Stimulated activated CD8-positive, alpha-beta memory T cell treated with anti-CD3 and anti-CD28 coated beads, Interleukin-4, amount 100 ng/mL, for 1 hour (primary cell): ENCODE data around the gene CBLN3.
"Not testable (repeated sequence)": the region's sequence is repeated elsewhere in the genome, so short reads cannot be mapped to it uniquely, and the experiment has no call there.

Experiments used
- DNase-seq, 2 donors: peaks; one replicate each; pipeline ENCODE4 v3.0.0-alpha.2; 2020; ENCODE audit warnings: low read depth in 2 of 2, low spot score in 1 of 2

Gene CBLN3

DNA sequence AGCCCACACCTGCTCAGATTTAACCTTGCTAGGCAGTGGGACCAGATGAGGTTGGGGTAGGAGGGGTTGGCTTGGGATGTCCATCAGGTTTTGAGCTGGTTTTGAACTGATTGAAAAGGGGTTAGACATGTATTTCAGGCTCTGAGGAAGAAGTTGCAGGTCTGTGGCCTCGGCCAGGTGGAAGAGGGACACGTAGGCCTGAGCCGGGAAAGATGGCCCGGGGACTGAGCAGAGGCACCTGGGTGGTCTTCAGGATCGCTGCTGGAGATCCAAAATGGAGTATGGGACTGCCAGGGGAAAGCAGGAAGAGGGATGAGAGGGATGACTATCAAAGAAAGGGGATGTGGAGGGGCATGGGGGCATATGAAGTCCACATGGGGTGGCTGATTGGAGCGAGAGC is 23.1 kb downstream of the CBLN3 start:
- no peak for DNase-seq

DNA sequence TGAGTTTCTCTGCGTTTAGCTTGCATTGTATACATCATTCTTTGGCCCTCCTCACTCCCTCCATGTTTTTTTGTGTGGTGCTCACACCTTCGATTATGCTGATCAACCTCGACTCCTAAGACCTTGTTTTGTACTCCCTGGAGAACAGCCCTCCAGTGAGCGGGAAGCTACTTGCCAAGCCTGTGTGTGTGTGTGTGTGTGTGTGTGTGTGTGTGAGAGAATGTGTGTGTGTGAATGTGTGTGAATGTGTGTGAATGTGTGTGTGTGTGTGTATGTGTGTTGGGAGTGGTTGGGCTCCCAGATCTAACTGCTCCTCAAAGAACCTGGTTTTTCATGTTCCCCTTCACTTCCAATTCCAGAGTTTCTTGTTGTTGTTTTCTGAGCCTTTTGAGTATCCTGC is 24.7 kb downstream of the CBLN3 start:
- DNase-seq = no peak

DNA sequence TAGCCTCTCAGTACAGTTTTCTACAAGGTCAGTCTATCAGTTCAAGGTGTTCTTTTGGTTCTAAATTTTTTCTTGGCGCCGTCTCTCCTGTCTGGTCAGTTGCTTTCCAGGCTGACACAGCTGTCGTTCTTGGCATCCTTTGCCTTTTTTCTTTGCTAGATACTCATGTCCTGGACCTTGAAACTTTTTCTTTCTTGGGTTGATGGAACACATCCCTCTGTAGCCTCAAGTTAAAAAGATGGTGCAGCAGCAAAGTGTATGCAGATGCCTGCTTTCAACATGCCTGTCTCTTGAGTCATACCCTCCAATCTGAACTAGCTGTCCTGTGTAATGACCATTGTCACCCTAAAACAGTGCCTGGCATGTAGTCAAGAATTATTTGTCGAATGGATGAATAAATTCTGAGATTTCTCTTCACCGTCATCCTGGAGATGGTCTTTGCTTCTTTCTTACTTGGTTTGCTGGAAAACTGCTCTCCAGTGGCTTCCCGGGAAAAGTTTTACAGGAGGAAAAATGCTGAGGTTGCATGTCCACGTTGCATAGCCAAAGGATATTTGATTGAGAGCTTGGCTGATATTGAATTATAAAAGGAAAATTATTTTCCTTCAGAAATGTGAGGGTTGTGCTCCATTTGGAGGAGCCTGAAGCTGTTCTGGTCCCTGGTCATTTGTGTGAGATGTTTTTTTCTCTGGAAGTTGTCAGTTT is 26.0 kb downstream of the CBLN3 start:
- no peak for DNase-seq

DNA sequence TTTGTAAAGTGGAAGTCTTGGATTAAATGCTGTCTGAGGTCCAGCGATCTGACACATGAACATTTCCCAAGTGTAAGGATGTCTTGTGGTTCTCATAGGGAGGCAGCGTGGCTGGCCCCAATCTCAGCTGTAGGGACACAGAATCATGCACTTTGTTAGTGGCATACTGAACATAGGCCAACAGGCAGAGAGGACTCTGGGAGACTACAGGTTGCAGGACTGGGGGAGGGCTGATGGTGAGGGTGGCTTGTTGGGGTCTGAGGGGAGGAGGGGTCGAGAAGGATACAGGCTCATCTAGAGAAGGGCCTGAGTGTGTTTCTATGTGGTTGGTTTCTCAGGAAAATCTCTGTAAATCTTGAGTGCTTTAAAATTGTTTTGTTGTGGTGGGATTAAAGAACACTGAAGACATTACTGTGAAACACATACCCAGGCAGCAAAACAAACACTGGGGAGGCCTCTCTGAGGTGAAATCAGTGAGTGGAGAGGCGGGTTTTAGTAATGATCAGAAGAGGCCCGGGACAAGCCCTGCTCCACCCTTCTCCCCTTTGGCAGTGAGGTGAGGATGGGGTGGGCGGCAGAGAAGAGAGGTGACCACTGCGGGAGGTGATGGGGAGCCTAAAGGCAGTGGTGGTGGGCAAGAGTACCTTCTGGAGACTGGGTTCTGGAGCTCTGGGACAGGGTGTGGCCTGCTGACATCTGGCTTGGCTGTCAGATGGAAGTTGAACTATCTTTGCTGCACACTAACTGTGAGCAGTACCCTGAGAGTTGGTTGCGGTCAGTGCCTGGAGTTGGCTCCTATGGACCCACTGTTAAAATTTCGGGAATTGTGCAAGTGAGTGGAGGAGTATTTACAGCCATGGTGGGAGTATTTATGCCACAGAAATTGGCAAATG is 27.4 kb downstream of the CBLN3 start:
- DNase-seq = no peak

DNA sequence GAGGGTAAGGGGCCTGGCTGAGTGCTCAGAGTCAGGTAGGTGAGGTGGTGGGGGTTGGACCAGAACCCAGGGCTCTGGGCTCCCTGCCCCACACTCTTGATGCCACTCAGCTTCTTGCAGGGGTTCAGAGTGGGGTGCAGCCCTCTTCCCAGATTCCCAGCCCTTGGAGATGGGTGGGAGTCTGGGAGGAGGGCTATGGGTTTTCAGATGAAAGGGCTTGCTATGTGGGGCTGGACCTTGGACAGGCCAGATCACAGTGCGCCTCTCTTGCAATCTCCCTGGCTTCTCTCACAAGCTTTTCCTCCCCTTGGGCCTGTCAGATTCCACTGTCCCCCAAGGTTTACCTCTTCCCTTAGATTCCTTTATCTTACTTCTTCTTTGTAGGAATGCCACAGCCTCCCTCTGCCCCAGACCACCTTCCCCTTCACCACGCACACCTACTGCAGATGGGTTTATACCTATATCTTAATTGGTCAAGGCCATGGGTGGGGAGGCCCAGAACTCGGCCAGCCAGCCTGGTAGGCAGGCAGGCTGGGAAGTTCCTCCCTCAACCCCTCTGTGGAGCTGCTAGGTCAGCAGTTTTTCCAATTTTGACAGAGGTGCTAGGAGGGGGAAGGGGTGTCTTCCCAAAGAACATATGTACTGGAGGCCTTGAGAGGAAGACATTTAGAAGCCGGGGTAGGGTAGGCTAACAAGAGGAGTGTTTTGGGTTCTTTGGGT is 29.3 kb downstream of the CBLN3 start:
- DNase-seq = no peak

DNA sequence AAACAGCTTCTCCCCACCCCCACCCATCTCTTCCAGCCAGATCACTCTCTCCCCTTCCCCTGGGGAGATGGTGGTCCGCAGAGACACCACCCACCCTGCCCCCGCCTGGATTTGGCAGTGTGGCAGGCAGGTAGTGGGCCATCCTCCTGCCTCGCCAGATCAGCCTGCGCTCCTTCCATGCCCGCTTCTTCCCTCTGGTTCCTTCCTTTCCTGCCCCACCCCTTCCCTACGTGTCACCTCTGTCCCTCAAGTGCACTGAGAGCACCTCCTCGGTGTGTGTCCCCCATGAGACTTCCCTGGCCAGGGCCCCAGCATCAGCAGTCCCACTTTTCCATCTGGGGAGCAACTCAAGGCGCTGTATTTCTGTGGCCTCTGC is 30.0 kb downstream of the CBLN3 start:
- DNase-seq = no peak

DNA sequence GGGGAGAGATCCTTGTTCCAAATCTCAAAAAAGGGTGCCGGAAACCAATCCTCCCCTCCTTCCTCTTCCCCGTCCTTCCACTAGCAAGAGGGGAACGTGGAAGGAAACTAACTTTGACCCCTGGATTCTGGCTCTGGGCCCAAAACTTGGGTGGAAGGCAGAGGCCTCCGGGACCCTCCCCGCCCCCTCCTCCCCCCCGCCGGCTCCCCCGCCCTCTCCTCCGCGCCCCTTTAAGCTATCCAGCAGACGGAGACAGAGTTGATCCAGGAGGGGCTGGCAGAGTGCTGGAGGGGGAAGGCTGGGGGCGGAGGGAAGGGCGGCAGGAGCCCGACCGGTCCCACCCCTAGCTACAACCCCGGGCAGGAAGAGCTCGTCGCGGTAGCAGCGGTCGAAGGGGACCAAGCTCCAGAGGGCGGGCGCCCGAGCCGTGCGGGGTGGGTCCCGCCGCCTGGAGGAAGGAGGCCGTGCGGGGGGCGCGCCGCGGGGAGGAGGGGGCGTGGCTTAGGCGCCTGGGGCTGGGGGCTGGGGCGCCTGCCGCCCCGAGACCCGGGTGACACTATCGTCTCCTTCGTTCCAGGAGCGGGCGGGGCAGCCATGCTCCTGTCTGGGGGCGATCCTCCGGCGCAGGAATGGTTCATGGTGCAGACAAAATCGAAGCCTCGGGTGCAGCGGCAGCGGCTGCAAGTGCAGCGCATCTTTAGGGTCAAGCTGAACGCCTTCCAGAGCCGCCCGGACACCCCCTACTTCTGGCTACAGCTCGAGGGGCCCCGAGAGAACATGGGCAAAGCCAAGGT is 30.6 kb downstream of the CBLN3 start, which contains the start of gene NYNRIN:
Gene NYNRIN (plus strand): TSS at position 351 of the 794 bp plus-strand sequence. CDS start 244 bp downstream, at position 595.
- DNase-seq = no peak

DNA sequence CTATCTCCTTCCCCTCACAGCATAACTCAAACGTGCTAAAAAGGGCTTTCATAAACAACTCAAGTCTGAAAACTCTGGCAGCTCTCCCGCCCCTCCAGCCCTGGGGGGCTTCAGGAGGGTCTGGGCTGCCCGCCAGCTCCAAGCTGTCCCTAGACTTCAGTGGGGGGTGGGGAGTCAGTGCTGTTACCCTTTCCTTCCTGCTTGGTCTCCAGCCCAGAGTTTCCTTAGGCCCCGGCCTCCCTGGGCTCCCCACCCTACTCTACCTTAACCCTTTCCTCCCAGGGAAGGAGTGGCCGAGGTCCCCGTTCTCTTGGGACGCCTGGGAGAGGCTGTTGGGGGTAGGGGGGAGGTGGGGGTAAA is 31.2 kb downstream of the CBLN3 start:
- no peak for DNase-seq

DNA sequence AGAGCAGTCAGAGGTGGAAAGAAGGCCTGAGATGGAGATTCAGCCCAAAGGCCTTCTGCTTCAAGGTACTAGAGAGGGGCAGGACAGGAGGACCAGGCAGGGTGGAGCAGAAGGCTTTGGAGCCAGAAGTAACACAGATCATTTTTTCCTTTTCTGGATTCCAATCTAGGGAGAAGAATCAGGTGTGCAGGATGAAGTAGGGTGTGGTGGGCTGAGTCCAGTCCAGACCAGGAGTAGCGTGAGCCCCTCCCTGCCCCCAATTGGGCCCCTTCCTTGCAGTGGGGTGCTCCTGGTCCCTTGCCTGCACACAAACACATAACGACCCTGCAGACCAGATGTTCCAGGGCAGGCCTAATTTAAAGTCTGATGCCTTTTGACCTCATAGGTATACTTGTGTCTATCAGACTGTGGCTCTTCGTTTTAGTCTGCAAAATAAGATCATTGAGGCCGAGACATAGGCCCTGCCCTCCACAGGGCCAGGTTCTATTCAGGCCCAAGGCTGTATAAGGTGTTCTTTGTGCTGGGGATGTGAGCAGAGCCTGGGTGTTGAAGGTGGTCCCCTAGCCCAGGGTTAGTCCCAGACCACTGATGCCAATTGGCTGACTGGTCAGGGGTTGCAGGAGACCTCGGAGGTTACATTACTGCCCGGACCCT is 31.7 kb downstream of the CBLN3 start:
- no peak for DNase-seq

DNA sequence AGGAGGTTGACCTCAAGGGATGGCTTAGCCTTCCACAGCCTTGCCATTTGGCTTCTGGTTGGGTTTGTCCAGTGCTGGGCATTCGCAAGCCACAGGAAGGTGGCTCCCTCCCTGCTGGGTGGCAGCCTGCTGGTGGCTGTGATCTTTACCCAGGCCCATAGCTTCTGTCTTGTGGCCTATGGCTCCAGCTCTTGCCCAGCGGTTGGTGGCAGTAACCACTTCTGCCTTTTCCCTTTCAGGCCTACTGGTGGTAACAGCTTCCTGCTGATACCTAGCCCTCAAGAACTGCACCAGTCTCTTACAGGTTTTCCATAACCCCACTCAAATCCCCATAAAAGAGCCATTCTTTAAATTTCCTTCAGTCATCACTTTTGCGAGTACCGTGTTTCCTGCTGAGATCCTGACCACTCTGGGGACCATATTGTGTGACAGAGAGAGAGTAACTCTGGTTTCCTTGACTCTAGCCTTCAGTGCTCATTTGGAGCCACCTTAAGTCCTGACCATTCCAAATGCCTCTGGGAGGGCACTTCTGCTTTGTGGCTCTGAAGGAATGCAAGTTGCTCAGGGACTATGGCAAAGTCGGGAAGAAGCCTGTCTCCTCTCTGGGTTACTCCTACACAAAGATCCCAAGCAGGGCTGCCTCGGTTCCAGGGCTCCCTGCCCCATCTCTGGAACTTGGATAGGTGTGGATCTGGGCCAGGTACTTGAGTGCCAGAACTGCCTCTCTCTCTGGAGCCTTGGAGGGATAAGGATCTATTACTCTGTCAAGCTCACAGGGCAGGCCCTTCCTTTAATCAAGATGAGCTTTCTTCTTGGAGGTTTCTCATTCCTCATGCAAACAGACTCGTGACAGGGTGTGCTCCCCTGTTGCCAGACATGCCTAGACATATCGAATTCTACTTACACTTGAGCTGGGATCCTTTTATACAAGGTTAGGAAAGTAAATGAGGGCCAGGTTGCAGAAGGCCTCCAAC is 33.6 kb downstream of the CBLN3 start:
- no peak for DNase-seq

DNA sequence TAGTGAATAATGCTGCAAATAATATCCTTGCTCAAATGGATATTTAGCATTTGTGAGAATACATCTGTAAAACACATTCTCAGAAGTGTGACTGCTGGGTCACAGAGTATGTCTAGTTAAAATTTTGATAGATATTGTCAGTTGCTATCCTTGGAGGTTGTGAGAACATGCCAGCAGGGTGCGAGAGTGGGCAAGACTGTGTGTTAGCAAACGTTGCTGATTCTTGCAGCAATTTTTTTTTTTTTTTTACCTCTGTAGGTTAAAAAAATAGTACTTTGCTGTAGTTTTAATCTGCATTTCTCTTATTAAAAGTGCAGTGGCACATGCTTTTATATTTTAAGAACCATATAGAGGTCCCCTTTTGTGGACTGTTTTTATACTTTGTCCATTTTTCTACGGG is 35.2 kb downstream of the CBLN3 start:
- DNase-seq = no peak

DNA sequence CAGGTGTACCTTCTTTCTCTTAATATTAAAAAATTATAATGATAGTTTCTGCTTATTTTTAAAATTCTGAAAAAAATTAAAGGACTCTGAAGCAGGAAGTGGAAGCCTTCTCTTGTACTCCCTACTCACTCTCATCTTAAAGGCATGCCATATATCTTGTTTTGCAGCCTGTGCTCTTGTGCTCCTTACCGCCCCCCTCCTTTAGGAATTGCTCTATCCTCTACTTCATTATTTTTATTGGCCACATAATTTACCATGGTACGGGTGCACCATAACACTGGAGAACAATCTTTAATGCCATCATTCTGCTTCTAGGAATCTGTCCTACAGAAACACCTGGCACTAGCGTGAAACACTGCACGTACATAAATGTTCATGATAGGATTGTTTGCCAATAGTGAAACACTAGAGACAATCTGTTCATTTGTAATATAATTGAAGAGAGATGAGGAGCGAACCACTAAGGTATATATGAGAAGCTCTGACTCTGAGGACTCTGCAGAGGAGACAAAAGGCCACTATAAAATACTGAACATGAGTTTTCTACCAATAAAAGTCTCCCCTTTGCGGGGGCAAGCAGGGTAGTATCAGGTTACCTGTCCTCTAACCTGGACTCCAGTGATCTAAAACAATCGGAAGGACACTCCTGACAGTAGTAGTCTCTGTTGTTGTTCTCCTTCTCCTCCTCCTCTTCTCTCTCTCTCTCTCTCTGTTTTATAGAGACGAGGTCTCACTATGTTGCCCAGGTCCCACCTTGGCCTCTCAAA is 37.0 kb downstream of the CBLN3 start:
- no peak for DNase-seq

DNA sequence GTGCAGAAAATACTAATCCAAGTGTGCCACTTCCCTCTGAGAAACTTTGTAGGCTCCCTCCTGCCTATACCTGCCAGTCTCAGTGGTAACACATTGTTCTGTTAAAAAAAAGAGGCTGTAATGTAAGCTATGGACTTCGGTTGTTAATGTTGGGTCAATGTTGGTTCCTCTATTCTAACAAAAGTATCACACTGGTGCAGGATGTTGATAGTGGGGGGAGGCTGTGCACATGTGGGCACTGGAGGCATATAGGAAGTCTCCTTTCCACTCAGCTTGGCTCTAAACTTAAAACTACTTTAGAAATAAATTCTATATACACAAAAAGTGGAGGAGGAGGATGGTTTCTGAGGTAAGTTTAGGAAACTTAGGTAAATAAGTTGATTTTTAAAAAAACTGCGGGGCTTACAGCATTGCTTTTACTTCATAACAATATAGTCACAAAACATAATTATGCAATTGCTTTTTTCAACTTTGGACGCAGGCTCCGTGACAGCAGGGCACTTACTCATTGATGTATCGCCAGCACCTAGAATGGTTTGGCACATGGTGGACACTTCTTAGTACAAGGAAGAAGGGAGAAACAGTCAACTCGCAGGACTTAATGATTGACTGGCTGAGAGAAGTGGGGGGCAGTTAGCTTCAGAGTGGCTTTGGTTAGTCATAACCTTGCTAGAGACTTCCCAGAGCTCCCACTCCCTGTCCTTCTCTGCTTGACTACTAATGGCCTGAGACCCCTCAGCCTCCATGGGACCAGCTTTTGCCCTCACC is 38.6 kb downstream of the CBLN3 start:
- no peak for DNase-seq

DNA sequence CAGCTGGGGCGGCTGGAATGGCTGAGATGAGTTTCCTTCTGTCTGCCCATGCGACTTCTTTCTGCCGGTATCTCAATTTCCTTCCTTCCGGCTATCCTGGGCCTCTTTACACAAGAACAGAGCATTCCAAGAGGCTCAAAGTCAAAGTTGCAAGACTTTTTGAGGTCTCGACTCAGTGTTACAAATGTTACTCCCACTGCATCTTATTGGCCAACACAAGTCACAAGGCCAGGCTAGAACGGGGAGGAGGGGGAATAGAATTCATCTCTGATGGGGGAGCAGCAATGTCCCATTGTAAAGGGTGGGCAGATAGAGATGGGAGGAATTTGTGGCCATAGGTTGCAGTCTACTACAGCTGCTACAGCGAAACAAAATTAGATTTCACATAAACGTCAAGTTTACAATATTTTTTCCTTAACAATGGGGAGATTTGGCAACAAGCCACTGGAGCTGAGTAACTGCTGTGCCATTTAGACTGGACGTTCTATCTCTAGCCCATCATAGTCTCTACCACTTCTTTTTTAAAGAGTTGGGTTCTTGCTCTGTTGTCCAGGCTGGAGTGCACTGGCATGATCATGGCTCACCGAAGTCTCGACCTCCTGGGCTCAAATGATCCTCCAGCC is 40.1 kb downstream of the CBLN3 start:
- DNase-seq = no peak

DNA sequence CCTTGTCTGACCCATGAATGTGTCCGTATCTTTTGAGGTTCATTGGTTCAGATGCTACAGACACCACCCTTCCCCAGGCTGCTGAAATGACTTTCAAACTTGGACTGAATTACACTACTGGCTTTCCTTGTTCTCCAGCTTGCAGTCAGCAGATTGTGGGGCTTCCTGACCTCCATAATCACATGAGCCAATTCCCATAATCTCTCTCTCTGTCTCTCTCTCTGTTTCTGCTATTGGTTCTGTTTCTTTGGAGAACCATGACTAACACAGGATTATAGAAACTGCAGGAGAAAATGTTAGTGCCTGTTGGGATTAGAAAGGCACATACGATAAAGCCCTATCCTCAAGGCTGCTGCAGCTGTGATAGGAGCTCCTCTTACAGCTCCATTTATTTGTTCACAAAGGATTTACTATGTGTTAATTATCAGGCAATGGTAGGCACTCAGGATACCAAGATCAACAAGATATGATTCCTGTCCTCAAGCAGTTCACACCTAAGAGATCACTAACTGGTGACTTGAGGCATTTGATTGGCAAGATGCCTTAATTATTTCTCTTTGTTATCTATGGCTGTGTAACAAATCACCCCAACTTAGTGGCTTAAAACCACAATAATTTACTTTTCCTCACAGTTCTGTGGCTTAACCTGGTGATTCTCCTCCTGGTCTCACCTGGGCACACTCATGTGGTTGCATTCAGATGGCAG is 40.8 kb downstream of the CBLN3 start:
- no peak for DNase-seq

DNA sequence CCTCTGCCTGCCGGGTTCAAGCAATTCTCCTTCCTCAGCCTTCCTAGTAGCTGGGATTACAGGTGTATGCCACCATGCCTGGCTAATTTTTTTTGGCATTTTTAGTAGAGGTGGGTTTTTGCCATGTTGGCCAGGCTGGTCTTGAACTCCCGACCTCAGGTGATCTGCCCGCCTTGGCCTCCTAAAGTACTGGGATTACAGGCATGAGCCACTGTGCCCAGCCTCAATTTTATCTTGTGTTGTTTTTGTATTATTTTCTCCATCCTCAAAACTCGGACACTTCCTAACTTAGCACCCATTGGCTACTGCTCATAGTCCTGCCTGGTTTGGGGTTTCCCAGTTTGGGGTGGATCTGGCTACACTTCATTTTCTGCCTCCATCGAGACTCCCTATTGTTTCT is 41.9 kb downstream of the CBLN3 start:
- not testable (repeated sequence) for DNase-seq

DNA sequence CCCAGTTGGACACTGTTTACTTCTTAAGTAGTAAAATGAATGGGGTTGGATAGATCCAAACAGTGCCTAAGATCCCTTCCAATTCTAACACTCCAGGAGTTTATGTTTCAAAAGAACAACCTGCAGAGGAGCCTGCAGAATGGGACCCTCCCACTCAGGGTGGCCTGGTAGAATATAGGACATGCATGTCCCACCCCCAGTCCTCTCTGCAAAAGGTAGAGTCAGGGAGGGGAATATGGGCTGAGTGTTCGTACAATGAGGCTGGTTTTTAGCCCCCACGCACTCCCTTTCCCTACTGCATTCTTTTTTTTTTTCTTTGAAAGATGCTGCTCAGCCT is 42.5 kb downstream of the CBLN3 start:
- no peak for DNase-seq
